LHCN-M2 (cell line): ENCODE results near the gene LRRC75B. TPM values are rescaled to one million over a fixed set of nuclear protein-coding genes. Genes with fewer than 3 reads are reported as not detected.
"Not testable (repeated sequence)": the region's sequence is repeated elsewhere in the genome, so short reads cannot be mapped to it uniquely, and the experiment has no call there.

ENCODE experiments used
- DNase-seq: peaks from one replicate; pipeline ENCODE4 v3.0.0-alpha.2; 2012; ENCODE audit warnings: low read depth
- total RNA-seq: library from RNA; depleted of rRNA; stranded (reverse); fragments of >200 nt; gene quantifications from 2 replicates; pipeline ENCODE4 v1.2.3, GENCODE V29; 2014

Gene LRRC75B
- total RNA-seq, 1 experiment from 2014 or later = 7.2 TPM

DNA sequence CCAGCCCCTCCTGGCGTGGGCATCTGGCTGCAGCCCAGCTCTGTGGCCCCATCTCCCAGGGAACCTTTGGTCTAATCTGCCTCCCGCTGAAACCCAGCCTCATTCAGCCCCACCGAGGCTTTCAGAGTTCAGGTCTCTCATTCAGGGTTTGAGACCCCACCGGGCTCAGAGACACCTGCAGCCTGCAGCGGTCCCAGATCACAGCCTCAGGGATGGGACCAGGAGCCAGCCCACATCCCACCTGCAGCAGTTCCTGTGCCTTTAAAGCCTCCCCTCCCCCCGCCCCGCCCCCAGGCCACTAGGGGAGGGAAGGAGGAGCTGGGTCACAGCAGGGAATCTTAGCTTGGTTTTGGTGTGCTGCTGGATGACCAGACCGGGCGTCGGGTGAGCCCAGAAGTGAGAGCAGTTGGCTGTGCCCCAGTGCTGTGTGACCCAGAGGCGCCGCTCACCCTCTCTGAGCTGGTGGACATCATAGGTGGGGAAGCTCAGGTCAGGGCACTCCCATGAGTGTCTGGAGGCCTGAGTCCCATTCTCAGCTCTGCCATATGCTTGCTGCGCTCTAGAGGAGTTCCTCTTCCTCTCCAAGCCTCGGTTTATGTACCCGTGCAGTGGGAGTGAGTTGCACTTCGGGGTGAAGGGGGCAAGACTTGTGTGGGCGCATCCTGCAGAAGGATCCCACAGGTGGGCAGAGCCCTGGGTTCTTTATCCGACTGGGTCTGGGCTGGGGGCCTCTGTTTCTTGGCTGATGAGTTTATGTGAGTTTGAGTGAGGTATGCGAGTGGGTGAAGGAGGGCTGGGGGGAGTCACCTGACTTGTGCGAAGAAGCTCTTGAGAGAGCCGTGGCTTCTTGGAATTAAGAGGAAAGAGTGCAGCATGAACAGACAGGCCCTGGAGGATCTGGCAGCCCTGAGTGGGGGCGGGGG lies 10.2 kb upstream of the LRRC75B start, which contains the start of gene GGT1:
Gene GGT1 (plus strand): TSS at position 347 of the 923 bp plus-strand sequence. CDS start 7,889 bp downstream, outside the sequence.
- not testable (repeated sequence) for DNase-seq

DNA sequence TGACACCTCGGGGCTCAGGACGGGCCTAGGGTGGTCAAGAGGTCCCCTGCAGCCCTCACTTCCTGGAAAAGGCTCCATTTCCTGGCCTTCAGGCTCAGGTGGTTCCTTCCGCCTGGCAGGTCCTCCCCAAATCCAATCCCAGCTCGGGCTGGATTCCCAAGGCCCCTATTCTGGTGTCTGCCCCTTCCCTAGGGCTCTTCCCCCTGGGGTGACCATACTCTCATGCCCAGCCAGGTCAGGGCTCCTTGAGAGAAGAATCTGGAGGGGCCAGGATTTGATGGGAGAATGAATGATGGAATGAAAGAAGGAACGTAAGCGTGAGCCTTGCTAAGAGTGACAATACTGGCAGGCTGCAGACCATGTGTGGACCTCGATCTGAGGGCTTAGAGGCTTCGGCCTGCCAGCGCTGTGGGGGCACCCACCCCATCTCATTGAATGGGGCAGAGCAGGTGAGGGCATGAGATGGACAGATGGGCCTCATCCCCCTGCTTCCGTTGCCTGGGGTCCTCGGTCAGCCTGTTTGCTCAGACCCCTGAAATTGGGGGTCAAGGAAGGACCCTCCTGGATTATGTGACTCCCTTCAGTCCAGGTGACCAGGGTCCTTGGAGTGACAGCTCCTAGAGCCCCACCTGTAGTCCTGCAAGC lies 9.4 kb upstream of the LRRC75B start:
- DNase-seq = not testable (repeated sequence)

DNA sequence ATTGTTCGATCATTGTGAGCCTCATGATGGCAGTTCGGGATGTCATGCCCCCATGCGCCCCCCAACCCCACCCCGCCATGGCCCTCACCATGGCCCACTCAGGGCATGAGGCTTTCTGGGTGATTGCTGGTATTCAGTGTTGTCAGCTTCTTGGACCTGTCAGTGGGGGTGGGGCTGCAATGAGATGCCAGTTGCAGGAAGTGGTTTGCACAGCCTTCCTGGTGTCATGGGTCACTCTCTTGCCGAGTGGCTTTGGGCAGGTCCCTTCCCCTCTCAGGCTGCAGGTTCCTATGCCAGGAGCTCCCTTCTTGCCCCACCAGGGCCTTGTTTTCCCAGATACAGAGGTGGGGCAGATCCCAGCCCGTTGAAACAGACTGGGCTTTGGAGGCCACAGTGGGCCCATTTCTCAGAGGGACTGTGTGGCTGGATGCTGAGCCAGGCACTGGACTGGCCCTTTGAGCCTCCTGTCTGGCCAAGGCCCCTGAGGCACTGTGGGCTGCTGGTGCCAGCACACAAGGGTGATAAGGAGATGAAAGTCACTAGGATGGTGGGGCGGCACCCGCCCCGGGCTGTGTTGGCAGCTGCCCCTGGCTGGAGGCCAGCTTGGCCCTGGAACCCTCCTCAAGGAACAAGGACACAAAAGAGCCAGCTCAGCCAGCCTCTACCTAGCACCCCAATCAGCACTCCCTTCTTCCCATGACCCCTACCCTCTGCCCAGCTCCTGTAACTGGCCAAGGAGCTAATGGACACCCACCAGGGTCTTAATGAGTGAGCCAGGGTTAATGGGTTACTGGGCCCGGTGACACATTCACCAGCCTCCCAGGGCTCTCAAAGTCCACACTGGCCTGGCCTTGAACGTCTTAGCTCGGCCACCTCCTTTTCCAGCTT lies 8.6 kb upstream of the LRRC75B start:
- DNase-seq = no peak

DNA sequence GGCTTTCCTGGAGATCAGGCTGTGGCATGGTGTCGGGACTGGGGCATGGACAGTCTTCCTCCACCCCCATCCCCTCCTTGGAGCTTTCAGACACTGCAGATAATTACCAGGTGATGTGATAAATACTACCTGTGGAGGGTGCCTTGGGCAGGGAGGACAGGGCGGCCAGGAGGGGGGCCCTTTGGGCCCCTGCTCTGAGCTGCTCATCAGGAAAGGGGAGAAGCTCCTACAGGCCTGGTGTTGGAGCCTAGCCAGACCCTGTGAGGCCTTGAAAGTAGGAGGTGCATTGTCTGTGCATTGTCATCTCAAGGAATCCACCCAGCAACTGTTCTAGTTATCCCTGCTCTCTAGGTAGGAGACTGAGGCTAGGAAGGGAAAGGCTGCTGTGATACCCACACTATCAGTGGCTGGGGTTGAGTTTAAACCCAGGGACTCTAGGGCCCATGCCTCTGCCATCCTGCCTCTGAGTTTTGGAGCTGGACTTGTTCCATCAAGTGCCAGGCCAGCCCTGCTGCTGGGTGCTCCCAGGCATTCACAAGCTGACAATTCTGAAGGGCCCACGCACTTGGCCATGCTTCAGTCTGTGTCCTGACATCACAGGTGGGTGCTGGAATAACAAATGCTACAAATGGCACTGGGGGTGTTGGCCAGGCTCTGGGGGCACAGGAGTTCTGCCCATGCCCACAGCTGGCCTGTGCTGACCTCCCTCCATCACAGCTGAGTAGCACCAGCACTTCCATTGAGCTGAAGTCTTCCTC lies 7.3 kb upstream of the LRRC75B start:
- DNase-seq = not testable (repeated sequence)

DNA sequence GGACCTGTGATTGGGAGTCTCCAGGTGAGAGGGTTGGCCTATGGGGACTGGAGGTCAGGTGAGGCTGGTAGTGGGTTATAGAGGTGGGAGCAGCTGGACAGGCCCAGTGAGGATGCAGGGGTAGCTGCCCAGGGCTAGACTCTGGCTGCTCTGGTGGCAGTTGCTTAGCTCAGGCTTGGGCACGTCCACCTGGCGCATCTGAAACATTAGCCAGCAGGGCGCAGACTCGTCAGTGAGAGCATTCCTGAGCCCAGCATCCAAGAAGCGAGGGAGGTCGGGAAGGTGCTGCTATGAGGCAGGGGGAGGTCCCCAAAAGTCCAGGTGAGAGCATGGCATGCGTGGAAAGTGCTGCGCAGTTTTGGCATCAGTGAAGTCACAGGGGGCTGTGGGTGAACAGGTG lies 6.6 kb upstream of the LRRC75B start:
- no peak for DNase-seq

DNA sequence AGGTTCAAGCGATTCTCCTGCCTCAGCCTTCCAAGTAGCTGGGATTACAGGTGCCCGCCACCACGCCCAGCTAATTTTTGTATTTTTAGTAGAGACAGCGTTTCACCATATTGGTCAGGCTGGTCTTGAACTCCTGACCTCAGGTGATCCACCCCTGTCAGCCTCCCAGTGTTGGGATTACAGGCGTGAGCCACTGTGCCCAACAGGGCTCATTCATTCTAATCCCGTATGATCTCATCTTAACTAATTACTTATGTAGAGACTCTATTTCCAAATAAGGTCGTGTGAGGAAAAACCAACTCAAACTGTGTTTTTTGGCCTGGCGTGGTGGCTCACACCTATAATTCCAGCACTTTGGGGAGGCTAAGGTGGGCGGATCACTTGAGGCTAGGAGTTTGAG lies 4.2 kb upstream of the LRRC75B start:
- not testable (repeated sequence) for DNase-seq

DNA sequence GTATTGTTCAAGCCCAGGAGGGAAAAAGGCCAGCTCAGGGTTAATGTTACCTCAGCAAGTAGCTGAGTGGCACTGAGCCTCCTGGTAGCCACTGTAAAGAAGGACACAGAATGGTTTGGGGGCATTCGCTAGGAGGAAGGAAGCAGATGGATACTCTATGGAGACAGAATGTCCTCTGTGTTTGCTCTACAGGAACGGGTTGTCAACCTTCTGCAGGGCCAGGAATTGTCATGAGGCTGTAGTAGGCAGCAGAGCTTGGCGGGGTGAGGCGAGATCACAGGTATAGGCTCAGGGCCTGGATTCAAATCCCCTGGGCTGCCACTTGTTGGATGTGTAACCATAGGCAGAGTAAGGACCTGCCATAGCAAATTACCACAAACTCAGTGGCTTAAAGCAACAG lies 3.0 kb upstream of the LRRC75B start:
- no peak for DNase-seq

DNA sequence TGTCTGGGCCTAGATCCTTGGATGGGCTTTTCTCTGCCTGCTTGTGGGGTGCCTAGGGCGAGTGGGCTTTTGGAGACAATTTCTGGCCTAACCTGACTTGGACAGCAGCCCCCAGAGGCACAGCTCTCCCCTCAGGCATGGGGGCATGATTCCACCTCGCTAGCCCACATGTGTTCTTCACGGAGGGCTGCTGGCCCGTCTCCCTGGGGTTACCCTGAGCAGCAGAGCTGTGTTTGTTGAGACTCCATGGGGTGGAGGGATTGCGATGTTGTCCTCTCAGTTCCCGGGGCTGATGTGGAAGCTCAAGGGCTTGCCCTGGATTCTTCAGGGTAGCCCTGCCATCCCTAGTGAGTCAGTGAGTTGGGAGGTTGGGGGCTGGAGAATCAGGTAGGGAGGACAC lies 2.4 kb upstream of the LRRC75B start:
- DNase-seq = no peak

DNA sequence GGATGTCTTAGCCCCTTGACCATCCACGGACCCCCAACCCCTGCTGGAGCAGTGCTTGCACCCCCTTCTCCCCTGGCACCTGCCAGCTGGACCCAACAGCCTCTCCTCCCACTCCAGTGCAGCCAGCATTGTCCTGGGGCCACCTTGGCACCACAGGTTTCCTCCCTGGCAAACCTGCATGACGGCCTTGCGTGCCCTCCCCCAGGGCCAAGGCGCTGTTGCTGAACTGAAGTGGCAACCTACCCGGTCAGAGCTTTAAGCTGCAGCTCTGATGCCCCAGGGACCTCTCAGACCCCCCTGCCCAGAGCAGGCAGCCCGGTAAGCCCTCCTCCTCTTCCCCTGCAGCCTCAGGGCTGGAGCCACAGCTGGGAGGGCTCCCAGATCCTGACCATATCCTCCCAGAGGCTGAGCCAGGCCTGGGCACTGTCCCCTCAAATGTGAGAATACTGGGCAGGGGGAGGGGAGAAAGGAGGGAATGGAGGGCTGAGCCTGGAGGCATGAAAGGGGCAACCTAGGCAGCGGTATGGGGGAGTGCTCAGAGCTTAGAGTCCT lies 1.8 kb upstream of the LRRC75B start:
- DNase-seq = no peak

DNA sequence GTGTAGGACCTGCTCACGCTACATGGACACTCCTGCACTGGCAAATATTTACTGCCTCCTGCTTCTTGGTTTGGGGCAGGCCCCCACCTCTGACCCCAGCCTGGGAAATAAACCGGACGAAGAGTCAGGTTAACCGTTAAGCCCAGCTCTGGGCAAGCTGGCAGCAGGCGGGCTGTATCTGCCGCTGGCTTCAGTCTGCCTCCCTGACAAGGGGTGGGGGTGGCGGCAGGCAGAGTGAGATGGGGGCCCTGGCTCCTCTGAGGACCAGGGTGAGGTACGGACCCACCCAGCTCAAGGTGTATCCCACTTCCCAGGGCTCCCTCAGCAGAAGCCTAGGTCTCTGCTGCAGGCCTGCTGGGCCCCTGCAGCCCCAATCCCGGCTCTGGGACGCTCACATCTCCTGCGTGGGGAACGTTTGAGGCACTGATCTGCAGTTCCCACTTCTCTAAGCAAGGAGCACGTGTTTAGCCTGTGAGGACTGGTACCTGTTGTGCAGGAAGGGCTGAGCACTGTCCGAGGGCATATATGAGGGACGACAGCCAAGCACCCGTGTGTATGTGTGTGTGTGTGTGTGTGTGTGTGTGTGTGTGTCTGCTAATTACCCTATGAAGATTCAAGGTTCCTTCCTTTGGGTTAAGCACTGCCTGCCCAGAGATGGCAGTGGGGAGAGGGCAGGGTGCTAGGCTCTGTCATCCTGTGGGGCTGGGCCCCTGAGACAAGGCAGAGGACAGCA lies 1.1 kb upstream of the LRRC75B start:
- no peak for DNase-seq

DNA sequence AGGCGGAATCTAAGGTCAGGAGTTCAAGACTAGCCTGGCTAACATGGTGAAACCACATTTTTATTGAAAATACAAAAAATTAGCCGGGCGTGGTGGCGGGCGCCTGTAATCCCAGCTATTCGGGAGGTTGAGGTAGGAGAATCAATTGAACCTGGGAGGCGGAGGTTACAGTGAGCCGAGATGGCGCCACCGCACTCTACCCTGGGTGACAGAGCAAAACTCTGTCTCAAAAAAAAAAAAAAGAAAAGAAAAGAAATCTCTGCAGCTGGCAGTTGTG lies 624 bp upstream of the LRRC75B start:
- not testable (repeated sequence) for DNase-seq

DNA sequence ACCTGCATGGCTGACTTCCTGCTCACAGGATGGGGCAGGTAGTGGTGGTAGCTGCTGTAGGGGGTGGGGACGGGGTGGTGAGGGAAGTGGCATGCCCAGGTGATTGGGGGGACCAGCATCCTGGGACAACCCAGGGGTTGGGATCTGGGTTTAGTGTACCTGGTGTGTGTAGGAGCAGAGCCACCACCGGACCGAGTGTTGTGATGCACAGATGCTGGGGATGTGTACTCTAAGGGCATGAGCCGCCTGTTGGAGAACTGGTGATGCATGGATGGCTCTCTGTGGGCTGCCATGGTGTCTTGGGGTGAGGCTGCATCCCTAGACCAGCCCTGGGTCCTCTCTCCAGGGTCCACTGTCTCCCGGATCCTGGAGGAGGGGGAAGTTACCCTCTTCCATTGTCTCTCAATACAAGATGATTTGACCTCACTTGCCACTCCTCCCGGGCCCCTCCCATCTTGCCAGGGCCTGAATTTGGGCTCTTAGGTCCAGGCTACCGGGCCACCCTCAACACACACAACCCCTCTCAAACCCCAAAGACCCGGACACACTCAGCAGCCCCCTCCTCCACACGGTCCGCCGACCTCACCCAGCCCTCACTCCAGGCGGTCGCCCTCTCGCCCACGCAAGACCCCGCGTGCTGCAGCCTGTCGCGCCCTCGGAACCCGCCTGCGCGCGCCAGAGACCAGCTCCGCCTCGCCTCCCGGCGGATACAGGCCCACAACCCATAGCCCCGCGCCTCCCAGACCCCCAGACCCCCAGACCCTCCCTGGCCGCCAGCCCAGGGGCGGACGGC lies 619 bp downstream of the LRRC75B start:
- no peak for DNase-seq

DNA sequence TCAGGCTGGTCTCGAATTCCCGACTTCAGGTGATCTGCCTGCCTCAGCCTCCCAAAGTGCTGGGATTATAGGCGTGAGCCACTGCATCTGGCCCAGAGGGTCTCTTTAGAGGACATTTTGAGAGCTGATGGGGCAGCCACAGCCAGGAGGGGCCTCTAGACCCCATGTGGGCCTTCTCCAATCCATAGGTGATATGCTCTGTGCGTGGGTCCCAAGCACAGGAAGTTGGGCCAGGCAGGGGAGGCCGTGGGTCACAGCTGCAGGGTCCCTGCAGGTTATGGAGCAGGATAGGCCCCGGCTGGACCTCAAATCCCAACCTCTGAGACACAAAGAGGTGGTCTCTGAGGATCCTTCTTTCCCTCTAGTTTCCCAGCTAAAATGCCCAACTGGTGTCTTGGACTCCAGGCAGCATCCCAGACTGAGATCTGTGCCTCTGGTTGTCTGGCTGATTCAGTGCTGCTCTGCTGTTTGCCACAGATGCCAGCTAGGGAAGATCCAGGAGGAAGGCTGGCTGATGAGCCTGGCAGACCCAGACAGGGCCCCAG lies 1.5 kb downstream of the LRRC75B start:
- DNase-seq = no peak

DNA sequence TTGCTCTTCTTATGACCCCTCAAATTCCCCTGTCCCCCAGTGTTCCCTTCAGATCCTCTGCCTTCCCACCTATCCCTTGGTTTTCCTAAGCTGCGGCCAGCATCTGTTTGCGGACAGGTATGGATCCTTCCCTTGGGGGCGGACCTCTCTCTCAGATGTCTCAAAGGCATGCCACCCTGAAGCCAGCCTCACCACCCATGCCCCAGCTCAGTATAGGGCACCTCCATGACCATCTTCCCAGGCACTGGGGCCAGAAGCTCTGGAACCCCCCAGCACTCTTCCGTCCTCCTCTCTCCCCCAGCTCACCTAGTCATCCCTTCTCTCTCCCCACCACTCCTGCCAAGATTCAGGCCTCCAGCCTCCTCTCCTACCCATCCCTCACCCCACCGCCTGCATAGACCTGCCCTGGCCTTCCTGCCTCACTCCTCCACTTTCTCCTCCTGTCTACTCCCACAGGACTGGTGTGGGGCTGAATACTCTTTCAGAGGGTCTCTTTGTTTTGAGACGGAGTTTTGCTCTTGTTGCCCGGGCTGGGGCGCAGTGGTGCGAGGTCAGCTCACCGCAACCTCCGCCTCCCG lies 2.2 kb downstream of the LRRC75B start:
- no peak for DNase-seq

DNA sequence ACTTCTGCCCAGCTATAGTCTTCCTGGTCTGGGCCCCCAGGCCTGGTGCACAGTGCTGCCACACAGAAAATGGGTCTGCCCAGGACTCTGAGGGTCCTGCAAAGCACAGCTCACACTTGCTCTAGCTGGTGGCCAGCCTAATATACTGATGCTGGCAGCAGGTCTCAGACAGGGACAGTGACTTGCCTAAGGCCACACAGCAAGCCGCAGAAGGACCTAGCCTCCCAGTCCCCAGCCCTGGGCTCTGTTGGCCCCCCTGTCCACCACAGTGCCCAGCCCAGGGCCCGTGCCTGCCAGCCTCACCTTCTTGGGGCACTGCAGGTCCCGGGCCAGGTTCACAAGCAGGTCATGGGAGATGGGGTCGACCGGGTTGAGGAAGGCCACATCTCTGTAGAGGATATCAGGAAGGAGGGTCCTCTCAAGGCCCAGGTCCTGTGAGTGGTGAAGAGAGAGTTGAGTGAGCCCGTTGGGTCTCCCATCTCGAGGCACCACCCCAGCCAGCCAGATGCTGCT lies 3.3 kb downstream of the LRRC75B start:
- DNase-seq = no peak

DNA sequence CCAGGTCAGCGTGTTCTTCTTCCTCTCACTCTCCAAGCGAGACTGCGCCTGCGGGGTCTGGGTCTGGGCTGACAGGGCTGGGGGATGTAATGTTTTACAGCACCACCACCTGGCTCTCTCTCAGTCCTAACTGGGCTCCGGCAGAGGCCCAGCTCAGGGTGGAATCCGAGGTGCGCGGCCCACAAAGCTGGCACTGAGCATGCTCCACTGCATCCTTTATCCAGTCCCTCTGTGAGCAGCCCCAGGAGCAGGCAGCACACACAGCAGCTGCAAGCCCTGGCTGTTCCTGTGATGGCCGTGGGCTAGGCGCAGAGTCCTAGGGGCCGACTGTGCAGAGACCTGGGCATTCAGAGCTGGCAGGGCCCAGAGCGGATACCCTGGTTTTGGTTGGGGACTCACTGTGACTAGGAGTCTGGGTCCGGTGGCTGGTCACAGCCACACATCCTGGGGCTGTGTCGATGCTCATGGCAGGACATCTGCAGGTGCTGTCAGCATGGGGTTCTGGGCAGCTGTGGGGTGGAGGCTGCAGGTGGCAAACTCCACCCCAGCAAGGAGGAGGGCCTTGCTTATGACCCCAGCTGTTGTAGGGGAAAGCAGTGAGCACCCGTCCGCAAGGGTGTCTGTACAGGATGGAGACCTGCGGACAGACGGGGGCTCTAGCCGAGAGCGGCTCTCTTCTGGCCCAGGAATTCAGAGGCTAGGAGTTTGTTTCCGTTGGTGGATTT lies 4.0 kb downstream of the LRRC75B start:
- no peak for DNase-seq

DNA sequence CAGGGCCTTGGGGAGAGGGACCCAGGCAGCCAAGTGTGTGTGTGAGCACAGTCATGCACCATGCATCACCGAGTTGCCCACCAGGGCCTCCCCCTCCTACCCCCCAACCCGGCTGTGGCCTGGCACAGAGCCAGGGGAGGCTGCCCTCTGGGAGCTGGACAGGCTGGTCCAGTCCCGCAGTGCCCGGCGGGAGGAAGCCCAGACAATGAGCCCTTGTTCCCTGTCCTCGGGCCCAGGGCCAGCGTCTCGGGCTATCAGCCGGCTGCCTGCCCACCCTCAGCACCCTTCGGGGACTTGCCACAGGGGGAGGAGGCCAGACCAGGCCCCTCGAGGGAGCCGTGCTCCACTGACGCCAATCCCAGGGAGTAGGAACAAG lies 4.5 kb downstream of the LRRC75B start:
- no peak for DNase-seq

DNA sequence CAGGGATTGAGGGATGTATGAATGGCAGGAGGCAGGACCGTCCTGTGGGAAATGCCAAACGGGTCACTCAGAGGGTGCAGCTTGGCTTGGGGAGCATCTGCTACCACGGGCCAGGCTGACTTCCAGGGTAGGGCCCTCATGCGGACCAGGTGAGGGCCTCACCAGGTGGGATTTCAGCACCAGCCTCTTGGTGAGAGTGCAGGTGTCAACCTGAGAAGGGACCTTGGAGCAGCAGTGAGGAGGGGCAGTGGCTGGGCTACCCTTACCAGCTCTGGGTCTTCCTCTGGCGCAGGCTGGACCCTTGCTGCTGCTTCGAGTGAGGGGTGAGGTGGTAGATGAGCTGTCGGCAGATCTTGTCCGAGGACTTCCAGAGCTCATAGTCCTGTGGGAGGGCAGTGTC lies 4.9 kb downstream of the LRRC75B start:
- DNase-seq = no peak
